Measurements from ENCODE around the gene DAAM2.

Gene DAAM2

GRCh38 chr6:39945626-39946025 lies 153.4 kb downstream of the DAAM2 start:
- in situ Hi-C loops (cut with MboI; ENCODE audit: low sequenced_read_pairs) = no loop called here

DNA sequence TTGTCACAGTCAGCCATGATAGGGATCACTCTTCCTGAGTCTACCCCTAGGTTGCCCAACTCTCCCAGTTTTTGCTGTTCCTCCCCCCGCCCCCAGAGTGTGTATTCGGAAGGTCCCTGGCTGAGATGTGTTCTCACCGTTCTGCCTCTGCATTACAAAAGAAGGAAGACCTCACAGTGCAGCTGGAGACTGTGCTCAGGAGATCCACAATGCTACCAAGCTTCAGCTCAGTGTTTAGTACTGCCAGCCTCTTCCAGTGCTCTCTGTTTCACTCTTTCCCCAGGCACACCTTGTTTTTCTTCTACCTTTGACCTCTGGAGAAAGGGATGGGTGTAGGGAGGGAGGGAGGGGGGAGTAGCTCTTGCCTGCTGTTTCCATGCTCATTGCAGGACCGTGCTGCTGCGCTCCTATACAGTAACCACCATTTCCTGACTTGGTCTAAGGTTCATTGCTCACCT lies 155.5 kb downstream of the DAAM2 start:
- in situ Hi-C loops (cut with MboI; ENCODE audit: low sequenced_read_pairs) = no loop called here

- in situ Hi-C loops (cut with MboI; ENCODE audit: low sequenced_read_pairs) = no loop called here
These were observed 156.1 kb downstream of the DAAM2 start for GRCh38 chr6:39948199-39948791.

DNA sequence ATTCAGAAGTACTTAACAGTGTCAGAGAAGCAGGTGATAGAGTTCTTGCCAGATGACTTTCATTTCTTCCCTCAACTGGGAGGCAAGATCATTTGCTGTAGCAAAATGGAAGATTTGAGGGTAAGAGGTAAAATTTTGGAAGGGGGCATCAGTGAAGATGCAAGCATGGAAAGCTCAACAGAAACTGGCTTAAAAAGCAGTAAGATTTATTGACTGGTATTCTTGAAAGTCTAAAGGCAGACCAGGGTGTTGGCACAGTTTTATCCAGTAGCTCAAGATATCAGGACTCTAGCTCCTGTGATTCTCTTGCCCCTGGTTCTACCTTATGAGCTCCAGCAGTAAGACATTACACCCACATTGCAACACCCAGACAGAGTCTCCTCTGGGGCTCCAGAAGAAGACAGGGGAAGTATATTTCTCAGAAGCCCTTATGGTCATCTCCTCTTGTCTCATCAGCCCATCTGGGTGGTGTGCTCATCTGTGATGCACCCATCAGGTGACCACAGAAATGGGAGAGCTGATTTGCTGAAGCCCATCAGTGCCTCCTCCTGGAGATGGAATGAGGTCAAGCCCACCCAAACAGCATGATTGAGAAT lies 158.0 kb downstream of the DAAM2 start:
- in situ Hi-C loops (cut with MboI; ENCODE audit: low sequenced_read_pairs) = no loop called here

DNA sequence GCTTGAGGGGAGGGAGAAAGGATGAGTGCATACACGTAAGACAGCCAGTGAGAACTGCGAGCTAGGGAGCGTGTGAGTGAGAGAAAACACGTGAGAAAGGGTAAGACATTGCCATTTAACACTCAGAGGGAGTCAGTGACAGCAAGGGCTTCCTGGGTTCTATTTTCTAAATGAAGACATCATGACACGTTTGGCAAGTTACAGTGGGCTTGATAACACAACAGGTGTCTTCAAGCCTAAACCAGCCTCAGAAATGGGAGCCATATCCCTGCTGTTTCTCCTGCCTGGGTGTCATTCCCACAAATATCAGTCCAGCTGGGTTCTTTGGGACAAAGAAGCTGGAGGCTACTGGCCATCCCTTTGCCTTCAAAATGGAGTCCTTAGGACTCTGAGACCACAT lies 159.0 kb downstream of the DAAM2 start:
- in situ Hi-C loops (cut with MboI; ENCODE audit: low sequenced_read_pairs) = no loop called here

- in situ Hi-C loops (cut with MboI; ENCODE audit: low sequenced_read_pairs) = no loop called here
These were observed 159.5 kb downstream of the DAAM2 start for GRCh38 chr6:39951716-39952115.

- in situ Hi-C loops (cut with MboI; ENCODE audit: low sequenced_read_pairs) = no loop called here
These were observed 160.0 kb downstream of the DAAM2 start for GRCh38 chr6:39952167-39952566.

DNA sequence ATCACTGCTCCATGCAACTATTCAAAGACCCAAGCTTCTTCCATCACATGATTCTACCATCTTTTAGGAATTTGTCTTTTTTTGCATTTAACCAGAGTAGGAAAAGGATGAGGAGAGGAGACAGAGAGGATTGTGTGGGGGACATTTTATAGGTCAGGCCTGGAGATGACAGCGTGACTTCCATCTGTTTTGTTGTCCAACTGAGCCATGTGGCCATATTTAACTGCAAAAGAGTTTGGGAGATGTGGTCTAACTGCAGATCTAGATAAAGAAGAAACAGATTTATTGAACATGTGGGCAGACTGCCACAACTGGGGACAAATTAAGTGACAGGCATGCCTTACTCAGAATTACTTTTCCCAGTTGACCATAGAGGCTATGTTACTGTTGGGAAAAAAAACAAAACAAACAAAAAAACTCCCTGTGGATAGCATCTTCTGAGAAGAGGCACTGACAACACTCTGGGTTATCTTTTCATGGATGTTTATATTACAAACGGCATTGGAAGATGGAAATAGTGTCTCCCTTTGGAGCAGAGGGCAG lies 161.0 kb downstream of the DAAM2 start:
- in situ Hi-C loops (cut with MboI; ENCODE audit: low sequenced_read_pairs) = no loop called here

Data from HL-60/S4 treated with retinoic acid at 250 ng/mL for 4 days and 3 days (cell line).